GM12891 (cell line): Measurements from ENCODE around the gene PCBP3.

Source experiments
- DNase-seq: peaks from one replicate; pipeline ENCODE4 v3.0.0; 2011; ENCODE audit warnings: low spot score; ENCODE audit not compliant: insufficient read length
- FAIRE-seq: peaks from 2 replicates; lab custom pipeline; 2011; peaks lifted over from hg19 to GRCh38; lab: Jason Lieb, UNC
- PAX5 ChIP-seq: IDR thresholded peaks from 2 replicates; pipeline ENCODE4 v1.6.1; 2011; ENCODE audit warnings: low read length, moderate library complexity, mild to moderate bottlenecking; ENCODE audit not compliant: insufficient read depth, severe bottlenecking
- POLR2A ChIP-seq: IDR thresholded peaks from 2 replicates; pipeline ENCODE4 v1.6.1; 2011; ENCODE audit warnings: low read depth, low read length, control low read depth
- POLR2AphosphoS5 ChIP-seq: IDR thresholded peaks from 2 replicates; pipeline ENCODE4 v1.6.1; 2011; ENCODE audit warnings: low read depth, low read length, control low read depth
- POU2F2 ChIP-seq: IDR thresholded peaks from 2 replicates; pipeline ENCODE4 v1.6.1; 2011; ENCODE audit warnings: low read depth, mild to moderate bottlenecking, control low read depth, low read length, moderate library complexity
- SPI1 ChIP-seq: IDR thresholded peaks from 2 replicates; pipeline ENCODE4 v1.6.1; 2011; ENCODE audit warnings: low read depth, low read length, control low read depth
- TAF1 ChIP-seq: IDR thresholded peaks from 2 replicates; pipeline ENCODE4 v1.6.1; 2011; ENCODE audit warnings: low read depth, low read length, control low read depth

PCBP3 gene

DNA sequence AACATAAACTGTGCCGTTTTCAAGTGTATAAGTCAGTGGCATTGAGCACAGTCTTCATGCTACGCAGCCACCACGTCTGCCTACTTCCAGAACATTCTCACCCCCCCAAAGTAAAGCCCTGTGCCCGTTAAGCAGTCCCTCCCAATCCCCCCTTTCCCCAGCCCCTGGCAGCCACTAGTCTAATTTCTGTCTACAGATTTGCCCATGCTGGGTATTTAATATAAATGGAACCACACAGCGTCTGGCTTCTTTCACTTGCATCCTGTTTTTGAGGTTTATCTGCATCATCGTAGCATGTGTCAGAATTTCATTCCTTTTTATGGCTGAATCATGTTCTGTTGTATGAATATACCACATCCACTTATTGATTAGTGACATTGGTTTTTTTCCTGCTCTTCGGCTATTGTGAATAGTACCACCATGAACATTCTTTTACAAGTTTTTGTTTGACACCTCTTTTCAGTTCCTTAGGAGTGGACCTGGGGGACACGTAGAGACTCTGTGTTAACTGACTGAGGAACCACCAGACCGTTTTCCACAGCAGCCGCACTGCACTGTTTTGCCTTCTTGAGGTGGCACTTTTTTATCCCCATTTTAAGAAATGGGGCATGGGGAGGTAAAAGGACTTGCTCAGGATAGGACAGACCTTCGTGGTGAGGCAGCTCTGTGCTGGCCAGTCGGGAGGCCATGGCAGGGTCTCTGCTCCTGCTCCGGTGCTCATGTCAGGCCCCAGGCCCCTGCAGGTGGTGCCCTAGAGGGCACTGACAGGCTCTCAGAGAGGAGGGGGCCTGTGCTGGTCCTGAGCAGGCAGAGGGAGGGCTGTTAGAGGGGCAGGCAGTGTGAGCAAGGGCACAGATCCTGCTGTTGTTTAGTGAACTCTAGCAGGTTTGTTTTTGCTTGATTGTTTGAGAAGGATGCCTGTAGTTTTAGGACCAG, 123.8 kb downstream of the PCBP3 start:
- DNase-seq: no peak
- TF ChIP-seq POLR2AphosphoS5 (no peak), POU2F2 (no peak), POLR2A (no peak), TAF1 (no peak), SPI1 (no peak), PAX5 (no peak)

DNA sequence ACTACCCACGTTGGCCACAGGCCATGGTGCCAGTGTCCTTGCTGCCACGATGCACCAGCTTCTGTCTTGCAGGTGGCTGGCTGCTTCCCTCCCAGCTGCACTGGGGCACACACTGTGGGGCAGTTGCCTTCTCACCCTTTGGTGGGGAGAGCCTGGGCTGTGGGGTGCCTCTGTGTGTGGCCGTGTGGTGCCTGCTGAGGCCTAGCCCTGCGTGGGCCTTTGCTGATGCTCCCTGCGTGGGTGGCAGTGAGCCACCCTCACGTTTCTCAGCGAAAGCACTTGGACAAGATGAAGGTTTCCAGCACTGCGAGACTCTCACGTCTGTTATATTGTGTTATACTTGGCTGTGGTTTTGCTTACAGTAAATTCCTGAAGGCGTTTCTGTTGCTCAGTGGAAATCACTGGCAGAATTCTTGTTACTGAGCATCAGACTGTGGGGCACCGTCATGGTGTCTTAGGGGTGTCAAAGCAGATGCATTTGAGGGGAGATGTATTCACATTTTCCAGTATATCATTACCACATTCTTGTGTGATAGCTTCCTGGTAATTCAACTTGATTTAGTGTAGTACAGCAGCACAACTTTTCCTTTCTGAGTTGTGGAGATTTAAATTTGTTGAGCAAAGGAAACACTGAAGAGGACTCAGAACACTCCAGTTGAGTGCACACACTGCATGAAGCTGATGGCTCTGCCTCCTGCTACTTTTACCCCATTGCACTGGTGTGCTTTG, 124.7 kb downstream of the PCBP3 start:
- FAIRE-seq (no peak), DNase-seq (no peak)
- no peak for TF ChIP-seq PAX5

More for the DNA sequence above, 123.8 kb downstream of the PCBP3 start:
- FAIRE-seq: no peak

DNA sequence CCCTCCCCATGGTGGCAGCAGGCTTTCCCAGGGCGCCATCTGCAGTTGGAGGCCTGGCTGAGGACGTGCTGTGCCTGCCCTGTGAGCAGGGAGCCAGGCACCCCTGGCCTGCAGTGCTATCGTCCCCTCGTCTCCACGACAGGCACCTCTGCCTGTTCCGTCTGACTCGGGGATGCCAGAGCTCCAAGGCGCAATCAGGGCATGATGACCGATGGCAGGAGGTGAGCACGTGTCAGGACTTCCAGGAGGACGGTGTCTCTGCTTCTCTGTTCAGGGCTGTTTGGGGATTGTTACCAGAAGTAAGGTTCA, 125.2 kb downstream of the PCBP3 start:
- FAIRE-seq (no peak), DNase-seq (no peak)
- TF ChIP-seq PAX5: no peak
- no peak for TF ChIP-seq POLR2A
- TF ChIP-seq TAF1: no peak
- no peak for TF ChIP-seq POU2F2
- no peak for TF ChIP-seq SPI1
- no peak for TF ChIP-seq POLR2AphosphoS5

- TF ChIP-seq SPI1: no peak
- TF ChIP-seq POLR2A: no peak
- TF ChIP-seq TAF1: no peak
- no peak for TF ChIP-seq POLR2AphosphoS5
- TF ChIP-seq POU2F2: no peak
- no peak for TF ChIP-seq PAX5
- DNase-seq (no peak), FAIRE-seq (no peak)
Observed at GRCh38 chr21:45769294-45769693, 125.8 kb downstream of the PCBP3 start.

DNA sequence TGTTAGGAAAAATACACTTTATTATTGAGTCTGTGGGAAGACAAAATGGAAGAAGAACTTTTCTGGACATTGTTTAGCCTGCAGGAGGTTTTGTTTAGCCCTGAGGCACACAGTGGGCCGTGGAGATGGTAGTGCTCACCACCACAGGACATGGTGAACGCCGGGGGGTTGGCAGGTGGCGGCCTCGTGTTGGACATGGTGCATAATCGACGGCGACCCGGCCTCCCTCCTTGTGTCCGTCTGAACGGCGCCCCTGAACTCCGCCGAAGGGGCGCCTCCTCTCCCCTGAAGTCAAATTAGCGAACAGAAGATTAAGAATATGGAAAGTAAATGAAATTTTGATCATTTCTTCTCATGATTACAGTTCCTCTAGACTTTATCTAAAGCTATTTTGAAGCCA, 126.4 kb downstream of the PCBP3 start:
- FAIRE-seq (no peak), DNase-seq (no peak)
- TF ChIP-seq POLR2A (no peak), POU2F2 (no peak), PAX5 (no peak), SPI1 (no peak), TAF1 (no peak), POLR2AphosphoS5 (no peak)

DNA sequence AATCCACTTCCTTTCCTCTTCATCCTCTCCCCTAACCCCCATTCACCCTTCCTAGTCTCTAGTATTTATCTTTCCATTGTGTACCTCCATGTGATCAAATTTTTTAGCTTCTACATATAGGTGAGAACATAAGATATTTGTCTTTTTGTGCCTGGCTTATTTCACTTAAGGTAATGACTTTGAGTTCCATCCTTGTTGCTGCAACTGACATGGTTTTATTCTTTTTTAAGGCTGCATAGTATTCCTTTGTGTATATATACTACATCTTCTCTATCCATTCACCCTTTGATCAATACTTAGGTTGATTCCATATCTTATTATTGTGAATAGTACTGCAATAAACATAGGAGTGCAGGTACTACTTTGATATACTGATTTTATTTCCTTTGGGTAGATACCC, 128.7 kb downstream of the PCBP3 start:
- no peak for FAIRE-seq
- TF ChIP-seq SPI1 (no peak), TAF1 (no peak), PAX5 (no peak), POU2F2 (no peak), POLR2A (no peak), POLR2AphosphoS5 (no peak)
- DNase-seq: no peak

- FAIRE-seq: no peak
- TF ChIP-seq SPI1: no peak
- TF ChIP-seq POLR2A: no peak
- TF ChIP-seq POLR2AphosphoS5: no peak
- no peak for TF ChIP-seq POU2F2
- no peak for TF ChIP-seq TAF1
- TF ChIP-seq PAX5: no peak
- no peak for DNase-seq
Observed at GRCh38 chr21:45774291-45774690, 130.8 kb downstream of the PCBP3 start.

DNA sequence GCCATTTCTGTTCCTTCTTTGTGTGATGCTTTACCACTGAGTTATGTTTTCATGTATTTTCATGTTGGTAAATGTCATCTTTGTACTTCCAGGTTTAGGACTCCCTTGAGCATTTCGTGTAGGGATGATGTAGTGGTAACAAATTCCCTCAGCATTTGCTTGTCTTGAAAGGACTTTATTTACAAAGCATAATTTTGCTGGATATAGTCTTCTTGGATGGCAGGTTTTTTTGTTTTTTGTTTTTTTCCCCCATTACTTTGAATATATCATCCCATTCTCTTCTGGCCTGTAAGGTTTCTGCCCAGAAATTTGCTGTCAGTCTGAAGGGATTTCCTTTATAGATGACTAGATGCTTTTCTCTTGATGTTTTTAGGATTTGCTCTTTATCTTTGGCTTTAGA, 133.4 kb downstream of the PCBP3 start:
- TF ChIP-seq POLR2A (no peak), PAX5 (no peak), SPI1 (no peak), POU2F2 (no peak), POLR2AphosphoS5 (no peak), TAF1 (no peak)
- FAIRE-seq (no peak), DNase-seq (no peak)

- TF ChIP-seq PAX5: no peak
- no peak for TF ChIP-seq POLR2A
- no peak for TF ChIP-seq SPI1
- TF ChIP-seq POLR2AphosphoS5: no peak
- TF ChIP-seq POU2F2: no peak
- no peak for TF ChIP-seq TAF1
- FAIRE-seq (no peak), DNase-seq (no peak)
Observed at GRCh38 chr21:45778686-45779085, 135.2 kb downstream of the PCBP3 start.
